ENCODE data around the gene GRID2. TPM values are rescaled to one million over a fixed set of nuclear protein-coding genes. Genes with fewer than 3 reads are reported as not detected.

The GRID2 gene
- total and polyA plus RNA-seq, 4 donors = under 0.01 to 0.02 TPM; not detected in 2

Small RNAs within 50 kb of the gene (small RNA-seq; reads per million reads assigned to genes)
- gene RNA5SP164 = not detected

Measured in liver (tissue), 5 donors.